Non-pigmented ciliary epithelial cell (primary cell): ENCODE measurements around the gene CD300LB.
"Not testable (repeated sequence)": the region's sequence is repeated elsewhere in the genome, so short reads cannot be mapped to it uniquely, and the experiment has no call there.

Experiments
- DNase-seq: peaks from one replicate; pipeline ENCODE4 v3.0.0-alpha.2; 2010; ENCODE audit warnings: low read depth

CD300LB gene

DNA sequence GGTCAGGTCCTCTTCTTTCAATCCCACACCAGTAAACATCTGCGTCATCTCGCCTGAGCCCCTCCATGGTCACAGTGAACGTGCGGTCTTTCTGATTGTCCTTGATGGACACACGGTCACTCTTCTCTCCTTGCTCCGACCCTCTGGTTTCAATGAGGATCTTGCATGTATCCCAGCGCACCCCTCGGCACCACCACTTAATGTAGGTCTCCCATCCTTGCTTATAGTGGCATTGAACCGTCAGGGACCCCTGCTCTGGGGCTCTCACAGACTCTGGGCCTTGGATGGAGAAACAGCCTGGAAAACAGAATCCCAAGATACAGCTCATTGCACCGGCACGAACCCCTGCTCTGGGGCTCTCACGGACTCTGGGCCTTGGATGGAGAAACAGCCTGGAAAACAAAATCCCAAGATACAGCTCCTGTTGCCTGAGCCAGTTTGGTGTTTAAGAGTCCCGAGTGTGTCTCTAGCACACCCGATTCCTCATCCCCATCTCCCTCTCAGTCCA, 5.4 kb downstream of the CD300LB start:
- DNase-seq, result no peak

DNA sequence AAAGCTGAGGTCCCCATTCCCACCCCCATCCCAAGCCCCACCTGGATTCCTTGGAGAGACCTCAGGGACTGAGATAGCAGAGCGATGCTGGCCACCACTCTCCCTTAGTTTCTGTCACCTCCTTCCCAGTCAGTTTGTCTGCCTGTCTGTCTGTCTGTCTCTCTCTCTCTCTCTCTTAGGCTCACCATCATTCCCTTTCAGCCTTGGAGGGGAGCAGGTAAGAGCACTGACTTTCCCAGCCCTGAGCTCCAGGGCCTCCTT, 5.9 kb downstream of the CD300LB start:
- no peak for DNase-seq

DNA sequence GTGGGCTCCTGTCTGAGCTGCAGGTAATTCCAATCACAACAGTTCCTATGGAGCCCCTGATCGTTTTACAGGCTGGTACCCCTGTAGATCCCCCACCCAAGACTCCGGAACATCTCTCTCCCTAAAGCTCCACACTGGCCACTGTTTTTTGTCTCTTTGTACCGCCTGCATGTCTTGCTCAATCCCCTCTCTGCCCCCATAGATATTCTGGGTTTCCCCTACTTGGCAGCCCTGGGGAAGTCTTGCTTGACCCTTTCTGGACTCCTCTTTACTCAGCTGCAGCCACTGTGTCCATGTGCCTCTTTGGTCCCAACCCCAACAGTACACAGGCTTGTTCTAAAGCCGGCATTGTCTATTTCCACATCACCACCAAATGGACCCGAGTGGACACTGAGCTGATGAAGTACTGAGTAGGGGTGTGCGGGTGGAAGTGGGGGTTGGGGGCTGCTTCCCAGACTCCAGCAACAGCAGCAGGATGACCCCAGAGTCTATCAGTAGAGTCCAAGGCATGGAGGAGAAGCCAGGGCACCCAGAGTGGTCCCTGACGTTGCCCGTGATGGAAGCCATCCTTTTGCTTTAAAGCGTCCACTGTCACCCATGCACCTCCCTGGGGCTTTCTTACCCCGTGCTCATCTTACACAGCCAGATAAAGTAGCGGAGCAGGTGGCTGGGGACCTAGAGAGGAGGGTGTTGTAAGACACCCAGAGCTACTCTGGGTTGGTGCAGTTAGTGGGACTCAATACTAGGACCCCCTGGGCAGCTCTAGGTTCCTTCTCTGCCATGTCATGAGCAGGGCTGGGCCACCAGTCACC, 6.4 kb downstream of the CD300LB start:
- DNase-seq, result no peak

DNA sequence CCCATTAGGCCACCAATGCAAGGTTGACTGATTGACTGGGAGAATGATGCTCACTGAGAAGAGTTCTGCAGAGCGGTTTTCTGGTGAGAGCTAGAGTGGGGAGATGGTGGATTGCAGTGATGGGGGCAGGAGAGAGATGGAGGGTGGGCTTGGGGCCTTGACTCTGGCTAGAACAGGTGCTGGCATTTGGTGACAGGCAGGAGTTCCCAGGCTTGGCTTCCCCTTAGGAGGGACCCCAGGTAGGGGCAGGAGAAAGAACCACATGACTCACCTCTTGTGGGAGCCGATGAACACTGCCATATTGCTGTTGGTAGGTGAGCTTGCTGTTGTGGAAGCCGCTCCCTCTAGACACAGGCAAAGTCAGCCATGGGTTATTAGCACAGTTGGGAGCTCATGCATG, 8.0 kb downstream of the CD300LB start:
- no peak for DNase-seq

DNA sequence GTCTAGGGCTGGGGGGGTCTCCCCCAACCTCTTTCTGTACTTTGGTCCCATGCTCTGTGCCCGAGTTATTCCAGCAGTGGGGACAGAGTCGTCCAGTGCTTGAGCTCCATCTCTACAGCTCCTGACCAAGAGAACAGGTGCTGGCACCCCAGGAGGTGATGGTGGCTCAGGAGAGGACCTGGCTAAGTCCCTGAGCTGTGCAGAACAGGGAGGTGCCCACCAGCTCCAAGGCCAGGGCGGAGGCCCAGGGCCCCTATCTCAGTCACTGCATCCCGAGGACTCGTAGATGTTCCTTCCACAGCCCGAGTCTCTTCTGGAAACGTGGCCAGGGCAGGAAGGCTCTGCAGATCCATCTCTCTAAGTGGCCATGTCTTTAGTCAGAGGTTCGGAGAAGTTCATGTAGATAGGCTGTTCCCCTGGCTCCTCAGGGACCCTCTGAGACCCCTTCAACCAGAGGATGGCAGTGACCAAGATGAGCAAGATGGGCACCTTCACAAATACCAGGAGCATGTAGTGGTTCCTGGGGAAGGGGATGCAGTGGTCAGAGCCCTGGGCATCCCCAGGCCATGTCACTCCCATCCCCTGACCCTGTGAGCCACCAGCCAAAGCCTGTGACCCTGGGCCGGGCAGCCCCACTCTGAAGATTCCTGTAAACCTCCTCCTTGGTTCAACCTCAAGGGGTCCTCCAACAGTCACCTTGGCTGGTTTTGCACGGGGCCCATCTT, 8.7 kb downstream of the CD300LB start:
- DNase-seq, result no peak

DNA sequence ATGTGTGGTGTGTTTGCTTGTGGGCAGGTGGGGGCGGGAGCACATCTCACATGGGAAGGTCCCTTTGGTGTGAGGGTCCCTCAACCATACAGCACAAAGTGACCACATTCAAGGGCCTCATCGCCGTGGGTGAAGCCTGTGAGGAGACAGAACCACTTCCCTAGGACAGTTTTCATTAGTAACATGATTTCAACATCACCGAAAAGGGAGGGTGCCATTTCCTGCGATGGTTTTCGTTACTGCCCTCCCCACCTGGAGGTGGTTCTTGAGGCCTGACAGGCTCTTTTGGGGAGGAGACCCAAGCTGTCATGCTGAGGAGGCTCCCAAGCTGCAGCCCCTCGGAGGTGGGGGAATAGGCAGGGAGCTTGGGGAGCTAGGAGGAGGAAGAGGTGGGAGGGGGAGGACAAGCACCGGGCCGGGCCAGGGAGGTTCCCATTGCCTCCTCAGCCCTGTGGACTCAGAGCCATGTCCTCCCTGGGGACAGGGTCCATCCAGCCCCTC, 9.5 kb downstream of the CD300LB start:
- DNase-seq, result no peak

DNA sequence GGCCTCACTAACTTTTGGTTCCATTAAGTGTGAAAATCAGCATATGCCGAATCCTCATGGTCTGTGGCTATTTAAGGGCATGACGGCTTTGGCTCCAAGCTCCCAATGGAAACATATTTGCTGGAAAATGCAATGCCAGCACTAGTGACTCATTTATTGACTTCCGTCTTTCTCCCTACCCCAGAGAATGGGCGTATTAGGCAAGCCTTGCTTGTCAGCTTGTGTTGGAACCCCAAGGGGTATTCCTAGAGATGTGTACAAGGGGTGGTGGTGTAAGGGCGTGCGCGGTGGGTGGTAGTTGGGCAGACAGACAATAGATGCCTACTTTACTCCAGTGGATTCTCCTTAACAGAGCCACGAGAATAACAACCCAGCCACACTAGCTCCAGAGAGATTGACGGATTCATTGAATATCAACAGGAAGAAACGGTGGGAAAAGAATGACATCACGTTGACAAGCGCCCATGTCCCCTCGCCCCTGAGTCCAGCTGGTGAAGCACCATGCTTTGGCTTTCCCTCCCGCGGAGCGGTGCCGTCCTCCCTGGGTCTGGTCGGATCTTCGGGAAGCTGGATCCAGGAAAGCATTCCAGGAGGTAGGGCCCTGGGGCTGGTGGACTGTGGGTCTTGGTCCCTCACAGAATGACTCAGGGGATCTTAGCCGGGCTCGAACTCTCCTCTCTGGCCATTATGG, 10.3 kb downstream of the CD300LB start:
- DNase-seq, result no peak

DNA sequence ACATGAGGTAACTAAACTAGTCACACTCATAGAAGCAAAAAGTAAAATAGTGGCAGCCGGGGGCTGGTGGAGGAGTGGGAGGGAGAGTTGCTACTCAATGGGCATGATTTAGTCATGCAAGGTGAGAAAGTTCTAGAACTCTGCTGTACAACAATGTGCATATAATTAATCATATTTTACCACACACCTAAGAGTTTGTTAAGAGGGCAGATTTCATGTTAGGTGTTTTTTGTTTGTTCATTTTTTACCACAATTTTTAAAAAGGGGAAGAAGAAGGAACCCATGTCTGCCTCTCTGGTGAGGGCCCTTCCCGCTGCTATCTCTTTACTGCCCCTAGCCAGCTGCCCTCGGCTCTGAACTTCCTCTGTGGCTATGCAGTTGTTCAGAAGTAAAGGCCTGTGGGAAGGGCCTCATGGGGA, 11.2 kb downstream of the CD300LB start:
- no peak for DNase-seq

DNA sequence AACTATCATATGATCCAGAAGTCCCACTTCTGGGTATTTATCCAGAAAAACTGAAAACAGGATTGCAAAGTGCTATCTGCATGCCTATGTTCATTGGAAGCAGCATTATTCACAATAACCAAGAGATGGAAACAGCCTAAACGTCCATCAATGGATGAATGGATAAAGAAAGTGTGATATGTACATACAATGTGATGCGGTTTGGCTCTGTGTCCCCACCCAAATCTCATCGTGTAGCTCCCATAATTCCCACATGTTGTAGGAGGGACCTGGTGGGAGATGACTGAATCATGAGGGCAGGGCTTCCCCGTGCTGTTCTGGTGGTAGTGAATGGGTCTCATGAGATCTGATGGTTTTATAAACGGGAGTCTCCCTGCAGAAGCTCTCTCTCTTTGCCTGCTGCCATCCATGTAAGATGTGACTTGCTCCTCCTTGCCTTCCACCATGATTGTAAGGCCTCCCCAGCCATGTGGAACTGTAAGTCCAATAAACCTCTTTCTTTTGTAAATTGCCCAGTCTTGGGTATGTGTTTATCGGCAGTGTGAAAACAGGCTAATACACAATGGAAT, 12.8 kb downstream of the CD300LB start:
- DNase-seq, result not testable (repeated sequence)

DNA sequence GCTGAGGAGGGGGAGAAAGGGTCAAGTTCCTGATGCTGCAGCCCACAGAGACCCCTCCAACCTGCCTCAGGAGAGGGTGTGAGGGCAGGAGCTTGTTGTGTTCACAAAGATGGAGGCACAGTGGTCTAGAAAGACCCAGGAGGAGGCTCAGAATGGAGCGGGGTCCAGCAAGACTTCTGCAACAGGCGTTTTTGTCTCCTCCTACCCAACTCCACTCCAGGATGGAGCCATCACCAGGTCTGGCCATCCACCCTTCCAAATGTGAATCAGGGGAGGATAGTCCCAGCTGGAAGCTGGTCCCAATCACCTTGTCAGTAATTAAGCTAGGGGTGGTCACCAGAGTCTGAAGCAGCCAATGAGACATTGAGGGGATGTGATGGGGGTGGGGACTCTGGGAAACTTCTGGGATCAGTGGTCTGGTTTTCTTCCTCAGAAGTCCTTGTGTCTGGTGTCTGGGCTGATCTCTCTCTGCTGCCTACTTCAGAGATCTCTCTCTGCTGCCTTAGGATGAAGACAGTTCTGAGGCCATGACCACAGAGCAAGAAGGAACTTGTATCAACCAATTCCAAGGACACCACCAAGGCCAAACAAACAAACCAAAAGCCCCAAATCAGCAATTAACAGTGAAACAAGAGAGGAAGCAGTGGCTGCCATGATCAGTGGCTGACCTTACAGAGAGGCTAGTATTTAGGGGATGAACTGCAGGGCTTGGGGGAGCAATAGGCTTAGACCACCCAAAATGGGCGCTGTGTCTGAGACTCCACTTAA, 14.5 kb downstream of the CD300LB start:
- DNase-seq, result no peak

DNA sequence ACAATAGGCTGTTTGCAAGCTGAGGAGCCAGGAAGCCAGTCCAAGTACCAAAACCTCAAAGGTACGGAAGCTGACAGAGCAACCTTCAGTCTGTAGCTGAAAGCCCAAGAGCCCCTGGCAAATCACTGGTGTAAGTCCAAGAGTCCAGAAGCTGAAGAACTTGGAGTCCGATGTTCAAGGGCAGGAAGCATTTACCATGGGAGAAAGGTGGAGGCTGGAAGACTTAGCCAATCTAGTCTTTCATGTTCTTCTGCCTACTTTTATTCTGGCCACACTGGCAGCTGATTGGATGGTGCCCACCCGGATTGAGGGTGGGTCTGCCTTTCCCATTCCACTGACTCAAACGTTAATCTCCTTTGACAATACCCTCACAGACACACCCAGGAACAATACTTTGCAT, 15.3 kb downstream of the CD300LB start:
- DNase-seq, result no peak

DNA sequence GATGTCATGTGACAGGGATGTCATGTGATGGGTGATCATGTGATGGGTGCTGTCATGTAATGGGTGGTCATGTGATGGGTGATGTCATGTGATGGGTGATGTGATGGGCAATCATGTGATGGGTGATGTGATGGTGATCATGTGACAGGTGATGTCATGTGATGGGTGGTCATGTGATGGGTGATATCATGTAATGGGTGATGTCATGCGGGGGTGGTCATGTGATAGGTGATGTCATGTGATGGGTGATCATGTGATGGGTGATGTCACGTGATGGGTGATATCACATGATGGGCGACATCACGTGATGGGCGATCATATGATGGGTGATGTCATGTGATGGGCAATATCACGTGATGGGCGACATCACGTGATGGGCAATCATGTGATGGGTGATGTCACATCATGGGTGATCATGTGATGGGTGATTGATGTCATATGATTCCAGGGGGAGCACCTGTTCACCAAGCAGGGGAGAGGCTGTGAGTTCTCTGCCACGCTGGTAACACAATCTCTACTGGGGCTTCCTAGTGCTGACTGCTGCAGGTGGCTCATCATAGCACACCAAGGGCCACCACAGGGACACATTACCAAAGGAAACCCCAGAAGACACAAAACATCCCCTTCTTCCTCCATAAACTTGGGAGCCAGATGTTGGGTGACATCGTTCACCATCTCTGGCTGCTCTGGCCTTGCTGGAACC, 16.5 kb downstream of the CD300LB start:
- no peak for DNase-seq

DNA sequence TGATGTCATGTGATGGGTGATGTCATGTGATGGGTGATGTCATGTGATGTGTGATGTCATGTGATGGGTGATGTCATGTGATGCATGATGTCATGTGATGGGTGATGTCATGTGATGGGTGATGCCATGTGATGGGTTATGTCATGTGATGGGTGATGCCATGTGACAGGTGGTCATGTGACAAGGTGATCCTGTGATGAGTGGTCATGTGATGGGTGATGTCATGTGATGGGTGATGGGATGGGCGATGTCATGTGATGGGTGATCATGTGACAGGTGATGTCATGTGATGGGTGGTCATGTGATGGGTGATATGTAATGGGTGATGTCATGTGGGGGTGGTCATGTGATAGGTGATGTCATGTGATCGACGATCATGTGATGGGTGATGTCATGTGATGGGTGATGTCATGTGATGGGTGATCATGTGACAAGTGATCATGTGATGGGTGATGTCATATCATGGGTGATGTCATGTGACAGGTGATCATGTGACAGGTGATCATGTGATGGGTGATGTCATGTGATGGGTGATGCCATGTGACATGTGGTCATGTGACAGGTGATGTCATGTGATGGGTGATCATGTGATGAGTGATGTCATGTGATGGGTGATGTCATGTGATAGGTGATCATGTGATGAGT, 17.2 kb downstream of the CD300LB start:
- no peak for DNase-seq

DNA sequence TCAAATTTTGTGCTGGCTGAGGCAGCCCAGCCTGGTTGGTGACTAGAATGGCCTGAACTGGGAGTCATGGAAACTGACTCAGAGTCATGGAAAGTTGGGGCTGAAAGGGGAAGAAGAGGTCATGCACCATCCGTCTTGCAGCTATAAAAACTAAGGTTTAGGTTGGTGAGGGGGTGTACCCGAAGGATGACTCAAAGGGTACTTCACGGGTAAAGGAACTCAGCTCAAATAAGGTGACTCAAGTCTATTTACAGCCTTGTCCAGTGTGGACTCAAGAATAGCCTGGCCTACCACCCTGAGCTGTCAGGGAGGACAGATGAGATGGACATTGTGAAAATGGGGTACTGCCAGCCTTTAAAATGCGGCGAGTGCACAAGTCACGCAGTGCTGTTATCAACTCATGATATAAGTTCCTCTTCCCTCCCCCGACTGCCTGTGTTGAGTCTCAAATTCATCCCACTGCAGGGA, 18.6 kb downstream of the CD300LB start:
- no peak for DNase-seq

DNA sequence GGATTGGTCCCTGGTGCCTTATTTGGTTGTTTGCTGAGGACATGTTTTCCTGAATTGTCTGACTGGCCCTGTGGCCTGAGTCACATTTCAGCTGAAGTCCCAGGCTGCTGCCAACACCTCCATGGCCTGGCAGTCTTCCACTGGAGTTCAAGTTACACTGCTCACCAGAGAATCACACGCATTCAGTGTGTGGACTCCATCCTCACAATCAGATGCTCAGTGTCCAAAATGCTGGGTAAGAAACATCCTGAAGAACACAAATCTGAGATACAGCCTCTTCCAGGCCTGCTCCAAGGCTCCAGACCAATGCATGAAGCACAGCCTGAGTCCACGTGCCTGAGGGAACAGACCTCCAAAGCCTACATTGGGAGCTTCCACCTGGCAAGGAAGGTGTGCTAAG, 19.2 kb downstream of the CD300LB start:
- no peak for DNase-seq

DNA sequence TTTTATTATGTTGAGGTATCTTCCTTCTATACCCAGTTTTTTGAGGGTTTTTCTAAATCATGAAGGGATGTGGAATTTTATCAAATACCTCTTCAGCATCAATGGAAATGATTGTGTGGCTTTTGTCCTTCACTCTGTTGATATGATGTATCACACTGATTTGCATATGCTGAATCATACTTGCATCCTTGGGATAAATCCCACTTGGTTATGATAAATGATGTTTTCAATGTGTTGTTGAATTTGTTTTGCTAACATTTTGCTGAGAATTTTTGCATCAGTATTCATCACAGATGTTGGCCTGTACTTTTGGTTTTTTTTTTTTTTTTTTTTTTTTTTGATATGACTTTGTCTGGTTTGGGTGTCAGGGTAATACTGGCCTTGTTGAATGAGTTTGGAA, 23.1 kb downstream of the CD300LB start:
- no peak for DNase-seq

DNA sequence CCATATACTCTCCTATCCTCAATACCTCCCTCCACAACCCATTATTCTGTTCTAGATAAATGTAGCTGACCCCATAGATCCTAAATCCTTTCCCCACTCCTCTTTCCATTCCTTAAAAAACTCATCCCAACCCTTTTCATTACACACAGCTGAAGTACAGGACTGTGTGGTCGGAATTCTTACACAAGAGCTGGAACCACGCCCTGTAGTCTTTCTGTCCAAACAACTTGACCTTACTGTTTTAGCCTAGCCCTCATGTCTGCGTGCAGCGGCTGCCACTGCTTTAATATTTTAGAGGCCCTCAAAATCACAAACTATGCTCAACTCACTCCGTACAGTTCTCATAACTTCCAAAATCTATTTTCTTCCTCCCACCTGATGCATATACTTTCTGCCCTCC, 27.3 kb downstream of the CD300LB start:
- DNase-seq, result not testable (repeated sequence)

DNA sequence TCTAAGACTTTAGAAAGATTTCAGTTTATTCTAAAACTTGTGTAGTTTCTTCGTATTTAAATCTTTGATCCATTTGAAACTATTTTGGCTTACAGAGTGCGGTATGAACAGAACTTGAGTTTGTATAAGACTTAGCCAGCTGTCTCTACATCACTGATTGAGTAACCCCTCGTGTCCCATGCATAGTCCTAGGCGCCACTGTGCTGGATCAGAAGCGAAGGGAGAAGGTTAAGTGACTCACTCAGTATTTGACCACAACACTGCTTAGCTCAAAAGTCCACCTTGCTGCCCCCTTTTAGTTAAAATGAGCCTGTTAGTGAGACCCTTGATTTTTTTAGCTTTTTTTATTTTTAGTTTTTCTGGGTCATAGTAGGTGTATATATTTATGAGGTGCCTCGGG, 28.4 kb downstream of the CD300LB start:
- DNase-seq, result no peak

DNA sequence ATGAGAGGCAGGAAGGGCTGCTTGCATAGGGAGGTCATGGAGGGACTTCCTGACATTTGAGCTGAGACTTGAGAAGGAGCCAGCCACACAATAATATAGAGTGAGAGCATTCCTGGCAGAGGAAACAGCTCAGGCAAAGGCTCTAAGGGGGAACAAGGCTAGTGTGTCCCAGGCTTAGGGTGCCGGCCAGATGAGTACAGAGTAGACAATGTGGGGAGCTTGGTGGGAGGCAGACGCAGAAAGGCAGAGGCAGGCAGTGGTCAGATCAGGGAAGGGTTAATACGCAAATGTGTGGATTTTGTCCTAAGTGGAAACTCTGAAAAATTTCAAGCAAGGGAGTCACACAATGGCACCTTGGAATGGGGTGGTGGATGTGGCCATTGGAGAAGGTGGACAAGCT, 31.3 kb downstream of the CD300LB start:
- DNase-seq, result no peak

DNA sequence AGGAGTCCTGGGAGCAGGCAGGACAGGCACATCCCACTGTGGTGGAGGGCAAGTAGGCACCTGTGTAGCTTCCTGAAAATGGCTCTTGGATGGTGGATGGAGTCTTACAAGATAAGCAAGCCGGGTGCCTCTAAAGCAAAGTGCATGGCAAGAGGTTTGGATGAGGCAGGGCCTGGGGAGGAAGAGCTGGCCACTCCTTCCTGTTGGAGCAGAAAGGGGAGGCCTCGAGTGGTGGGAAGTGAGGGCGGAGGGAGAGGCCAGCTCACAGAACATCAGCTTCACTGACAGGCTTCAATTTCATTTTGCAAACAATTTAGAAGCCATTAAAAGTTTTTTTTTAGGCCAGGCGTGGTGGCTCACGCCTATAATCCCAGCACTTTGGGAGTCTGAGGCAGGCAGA, 33.8 kb downstream of the CD300LB start:
- DNase-seq, result no peak
